Measurements from ENCODE around the gene WSCD1.

DNA sequence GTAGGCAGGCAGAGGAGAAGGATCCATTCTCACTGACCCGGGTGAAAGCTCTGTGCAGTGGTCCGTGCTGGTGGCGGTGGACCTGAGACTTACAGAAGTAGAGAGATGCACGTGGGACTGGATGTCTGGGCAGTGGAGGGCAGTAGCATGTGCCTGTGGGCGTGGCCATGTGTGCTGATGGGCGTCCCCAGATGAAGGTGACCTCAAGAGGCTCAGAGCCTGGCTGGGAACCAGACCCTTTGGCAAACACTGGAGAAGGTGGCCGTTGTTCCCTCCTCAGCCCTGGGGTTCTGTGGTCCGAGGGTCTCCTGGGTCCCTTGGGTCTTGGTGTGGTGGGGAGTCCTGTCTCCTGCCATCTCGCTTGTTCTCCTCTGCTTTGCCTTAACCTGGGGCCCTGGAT lies 15.6 kb downstream of the WSCD1 start:
- TF ChIP-seq, protein P1, sequence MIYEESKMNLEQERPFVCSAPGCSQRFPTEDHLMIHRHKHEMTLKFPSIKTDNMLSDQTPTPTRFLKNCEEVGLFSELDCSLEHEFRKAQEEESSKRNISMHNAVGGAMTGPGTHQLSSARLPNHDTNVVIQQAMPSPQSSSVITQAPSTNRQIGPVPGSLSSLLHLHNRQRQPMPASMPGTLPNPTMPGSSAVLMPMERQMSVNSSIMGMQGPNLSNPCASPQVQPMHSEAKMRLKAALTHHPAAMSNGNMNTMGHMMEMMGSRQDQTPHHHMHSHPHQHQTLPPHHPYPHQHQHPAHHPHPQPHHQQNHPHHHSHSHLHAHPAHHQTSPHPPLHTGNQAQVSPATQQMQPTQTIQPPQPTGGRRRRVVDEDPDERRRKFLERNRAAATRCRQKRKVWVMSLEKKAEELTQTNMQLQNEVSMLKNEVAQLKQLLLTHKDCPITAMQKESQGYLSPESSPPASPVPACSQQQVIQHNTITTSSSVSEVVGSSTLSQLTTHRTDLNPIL (CRISPR knock-in tag; IDR thresholded peaks at IDR 0.05; ENCODE audit: low read depth) = no peak
- TF ChIP-seq RARB (CRISPR knock-in tag; IDR thresholded peaks at IDR 0.05) = no peak
- no peak for TF ChIP-seq ZNF8 (CRISPR knock-in tag; IDR thresholded peaks at IDR 0.05)
- no peak for TF ChIP-seq ZNF565 (CRISPR knock-in tag; conservative IDR thresholded peaks at IDR 0.05; ENCODE audit: low read depth)
- no peak for TF ChIP-seq TOX (CRISPR knock-in tag; IDR thresholded peaks at IDR 0.05; ENCODE audit: borderline replicate concordance)
- TF ChIP-seq PPARA (CRISPR knock-in tag; IDR thresholded peaks at IDR 0.05; ENCODE audit: borderline replicate concordance) = no peak
